ENCODE measurements around the gene MAP3K12. TPM values are rescaled to one million over a fixed set of nuclear protein-coding genes. Genes with fewer than 3 reads are reported as not detected.

MAP3K12 gene
- total and polyA plus RNA-seq, 2 of the 4 experiments (the other 2 are of a cell fraction) = 29.0 to 52.5 TPM

- peak; percentile 91 for ATAC-seq (ENCODE audit: low read depth)
- H2BK120ac ChIP-seq (ENCODE audit: low read depth, low read length) = no peak within 1 kb of the TSS
- peak within 1 kb of the TSS; percentile 87 for H3K23ac ChIP-seq (ENCODE audit: low read depth, low read length)
- no peaks in the 10 kb centered on the region for H3K9me1 ChIP-seq (ENCODE audit: insufficient read depth, low read length)
- H2AFZ ChIP-seq (replicated peaks; ENCODE audit: low read length, poor library complexity) = peak within 1 kb of the TSS; percentile 94
- dilution Hi-C loops (cut with HindIII; ENCODE audit: low sequenced_read_pairs, unreplicated experiment) = no loop called here
- H3K79me1 ChIP-seq (ENCODE audit: low read depth in 1 of 2, low read length in 2 of 2) = peaks cover 19 to 38% of the 10 kb centered on the region in 2 experiments
- H3K4me2 ChIP-seq (ENCODE audit: low read depth, low read length) = peak within 1 kb of the TSS; percentile 98
- no peaks in the 10 kb centered on the region for H3K9me3 ChIP-seq (ENCODE audit: control insufficient read depth, insufficient read depth, low read length)
- H3K4me3 ChIP-seq (ENCODE audit: insufficient read depth, low read depth, low read length) = peak within 1 kb of the TSS; percentile 98
- H3K9ac ChIP-seq (ENCODE audit: low read depth, low read length) = peak within 1 kb of the TSS; percentile 96
- peaks cover 24% of the 10 kb centered on the region for H3K36me3 ChIP-seq (ENCODE audit: control insufficient read depth, insufficient read depth, low read length)
- H3K4ac ChIP-seq (ENCODE audit: low read depth, low read length) = peak within 1 kb of the TSS; percentile 95
- peak within 1 kb of the TSS; percentile 92 for H3K56ac ChIP-seq (ENCODE audit: extremely low read depth, insufficient read depth, low read length)
- peak within 1 kb of the TSS; percentile 93 for H3K18ac ChIP-seq (ENCODE audit: low read depth, low read length)
- peak within 1 kb of the TSS; percentile 96 for H2AK5ac ChIP-seq (ENCODE audit: low read depth, low read length)
- peak within 1 kb of the TSS; percentile 99 for H2AK9ac ChIP-seq (replicated peaks; ENCODE audit: low read depth, low read length, poor library complexity)
- H4K91ac ChIP-seq (ENCODE audit: insufficient read depth, low read depth, low read length) = peak within 1 kb of the TSS; percentile 89
- ChIA-PET POLR2A (ENCODE audit: unreplicated experiment) (no interaction called here), CTCF (no interaction called here)
- H3K14ac ChIP-seq (replicated peaks; ENCODE audit: low read depth, low read length) = peak within 1 kb of the TSS; percentile 98
- 2% methylated on average over 10 of the region's 32 CpGs; no CpG with 5 or more reads in 1 of the 2 experiments for whole genome bisulfite sequencing, 2 experiments (ENCODE audit: extremely low coverage in 2 of 2, insufficient read length in 1 of 2)
- H3K4me1 ChIP-seq (ENCODE audit: control insufficient read depth, insufficient read depth, low read length) = peaks cover 5% of the 10 kb centered on the region
- no peaks in the 10 kb centered on the region for H3K27me3 ChIP-seq (ENCODE audit: control insufficient read depth, insufficient read depth, low read length)
- in situ Hi-C loops (cut with MboI; ENCODE audit: low sequenced_read_pairs) = no loop called here
- intact Hi-C loops (cut with micrococcal nuclease) = loop anchor here (2.0 to 5.0 kb wide), 2 partner anchors 51 to 71 kb away; partner anchors contain the start of genes SP1 and TARBP2
- H3K27ac ChIP-seq (ENCODE audit: insufficient read depth, low read length) = peak within 1 kb of the TSS; percentile 92
- peak within 1 kb of the TSS; percentile 97 for H2BK5ac ChIP-seq (ENCODE audit: low read depth, low read length, poor library complexity, severe bottlenecking)
- H4K8ac ChIP-seq (ENCODE audit: low read depth in 2 of 2, low read length in 2 of 2) = peak within 1 kb of the TSS; percentile 61 to 96; a peak in 3 of 4 replicates
- no peak within 1 kb of the TSS for H2BK15ac ChIP-seq (ENCODE audit: low read depth, low read length)
- BruUV-seq (replicated peaks) = no TSS peak
- H2BK20ac ChIP-seq (ENCODE audit: low read depth, low read length) = no peak within 1 kb of the TSS
- peaks cover 45% of the 10 kb centered on the region for H4K20me1 ChIP-seq (ENCODE audit: insufficient read depth, low read length)
- peak within 1 kb of the TSS; percentile 95 for H4K5ac ChIP-seq (ENCODE audit: low read depth, low read length)
- peak; percentile 100 for DNase-seq
- TF ChIP-seq MXI1 (IDR thresholded peaks at IDR 0.05; ENCODE audit: borderline replicate concordance, low read depth, low read length) = peak; percentile 67; the same call in 1 of the 2 replicates
- peak; percentile 31; the same call in 1 of the 2 replicates for TF ChIP-seq SMC3 (IDR thresholded peaks at IDR 0.05; ENCODE audit: low read depth, low read length)
- no peak for TF ChIP-seq CHD1 (IDR thresholded peaks at IDR 0.05; ENCODE audit: low read depth, low read length)
- TF ChIP-seq FOS (IDR thresholded peaks at IDR 0.05; ENCODE audit: low read depth, low read length) = no peak
- peak; percentile 97 for TF ChIP-seq MAZ (IDR thresholded peaks at IDR 0.05; ENCODE audit: borderline replicate concordance, low read depth, low read length)
- TF ChIP-seq POLR2A (IDR thresholded peaks at IDR 0.05; ENCODE audit: low read depth, low read length) = peak; percentile 93
- peak; percentile 43; the same call in 1 of the 2 replicates for TF ChIP-seq RFX5 (IDR thresholded peaks at IDR 0.05; ENCODE audit: low read depth, low read length)
- peak; percentile 16; the same call in 1 of the 2 replicates for TF ChIP-seq NFE2L2 (IDR thresholded peaks at IDR 0.05; ENCODE audit: low read depth, low read length)
- peak; percentile 95 for TF ChIP-seq CTCF (conservative IDR thresholded peaks at IDR 0.05; ENCODE audit: low read depth, low read length)
- 0 out of 2 replicates have a peak, but pooled peaks have one; percentile 8 for TF ChIP-seq USF2 (IDR thresholded peaks at IDR 0.05; ENCODE audit: low read depth, low read length)
- 0 out of 2 replicates have a peak, but pooled peaks have one; percentile 29 for TF ChIP-seq MAFK (IDR thresholded peaks at IDR 0.05; ENCODE audit: low read depth, low read length)
- TF ChIP-seq ELK1 (IDR thresholded peaks at IDR 0.05; ENCODE audit: borderline replicate concordance, low read depth, low read length) = no peak
- peak; percentile 10; the same call in 1 of the 2 replicates for TF ChIP-seq BHLHE40 (IDR thresholded peaks at IDR 0.05; ENCODE audit: low read depth, low read length)
- peak; percentile 95 for TF ChIP-seq CEBPB (IDR thresholded peaks at IDR 0.05; ENCODE audit: low read depth, low read length)
- TF ChIP-seq RAD21 (IDR thresholded peaks at IDR 0.05; ENCODE audit: low read length) = peak; percentile 42
Measured at GRCh38 chr12:53451661-53452158, 47.5 kb downstream of the MAP3K12 start, which contains the start of gene PCBP2. Gene PCBP2, plus strand, starts transcription at chr12:53452102. Its CDS starts 2,699 bp downstream, at chr12:53454801.

Measured in IMR-90 (cell line).